Left lung (tissue), 10 donors: ENCODE data around the gene XBP1. TPM values are rescaled to one million over a fixed set of nuclear protein-coding genes. Genes with fewer than 3 reads are reported as not detected.

Experiments used
- ATAC-seq: fragments of 200-7000 bp; cut with Tn5 transposase; one replicate; pipeline ENCODE4 v1.9.1; 2020; ENCODE audit warnings: moderate library complexity
- DNase-seq, 4 donors: peaks; one replicate each; pipeline ENCODE4 v3.0.0-alpha.2; 2013 to 2020
- H3K27ac ChIP-seq, 2 donors: fragments of 200-600 bp; sonication (generic) in 1 of 2; one replicate each; pipeline versions ENCODE4 v1.5.0 to v1.8.0; 2020 to 2021
- H3K27me3 ChIP-seq, 2 donors: fragments of 200-600 bp; sonication (generic) in 1 of 2; one replicate each; pipeline versions ENCODE4 v1.5.0 to v1.8.0; 2020 to 2021
- H3K36me3 ChIP-seq, 2 donors: fragments of 200-600 bp; sonication (generic) in 1 of 2; one replicate each; pipeline versions ENCODE4 v1.5.0 to v1.8.0; 2020 to 2021
- H3K4me1 ChIP-seq, 2 donors: fragments of 200-600 bp; one replicate each; pipeline ENCODE4 v1.8.0; 2021
- H3K4me3 ChIP-seq, 2 donors: fragments of 200-600 bp; sonication (generic) in 1 of 2; one replicate each; pipeline versions ENCODE4 v1.5.0 to v1.8.0; 2020 to 2021; ENCODE audit warnings: mild to moderate bottlenecking in 1 of 2
- H3K9me3 ChIP-seq, 2 donors: fragments of 200-600 bp; sonication (generic) in 1 of 2; one replicate each; pipeline versions ENCODE4 v1.5.0 to v1.8.0; 2020 to 2021
- CTCF ChIP-seq, 2 donors: fragments of 200-600 bp; sonication (generic) in 1 of 2; IDR thresholded peaks; one replicate each; pipeline versions ENCODE4 v1.5.0 to v1.8.0; 2021; ENCODE audit warnings: antibody characterized with exemption in 2 of 2
- intact Hi-C, 2 donors: fragments of 100-400 bp; cut with DNase I; formaldehyde crosslinking; loops; one replicate each; pipeline versions ENCODE4 v1.11.2 to v1.14.2; 2022
- polyA plus RNA-seq, 6 donors: library from polyadenylated mRNA; unstranded; fragments of 120-200 nt; gene quantifications; one replicate each; pipeline ENCODE4 v1.2.1, GENCODE V29; 2013; ENCODE audit not compliant: insufficient read length in 6 of 6
- total RNA-seq, 2 donors: library from RNA; stranded (reverse); fragmentation: NEBNext Ultra II Directional; extraction: Animal tissue kit (Norgen Biotek cat#: 25700); gene quantifications; one replicate each; pipeline ENCODE4 v1.2.1, GENCODE V29; 2021
- donor health status: DM: no; HTN: yes; CAD: no.
- donor health status: DM: no; HTN: no; CAD: no.

Gene XBP1
- total and polyA plus RNA-seq, 8 donors: 89.0 to 259 (median 113) TPM

- peak overlapping the region; percentile 13 to 67 for H3K27ac ChIP-seq
- no peaks in the 10 kb centered on the region for H3K36me3 ChIP-seq
- TF ChIP-seq CTCF (IDR thresholded peaks at IDR 0.05): no peak
- intact Hi-C loops: no loop called here
- no peaks in the 10 kb centered on the region for H3K27me3 ChIP-seq
- H3K4me1 ChIP-seq: peaks cover 12 to 16% of the 10 kb centered on the region in 2 donors
- no peaks in the 10 kb centered on the region for H3K9me3 ChIP-seq
- ATAC-seq (peak; percentile 57), DNase-seq (peak in 1 of 4 donors; percentile 44)
- no peak overlapping the region for H3K4me3 ChIP-seq
These were observed 22.7 kb upstream of the XBP1 start for GRCh38 chr22:28822930-28823551.

GRCh38 chr22:28821452-28821851 is 21.1 kb upstream of the XBP1 start:
- intact Hi-C loops: no loop called here
- Histone ChIP-seq H3K27me3 (no peaks in the 10 kb centered on the region), H3K4me1 (peaks cover 12 to 21% of the 10 kb centered on the region in 2 donors), H3K4me3 (no peak overlapping the region), H3K36me3 (no peaks in the 10 kb centered on the region), H3K27ac (no peak overlapping the region), H3K9me3 (no peaks in the 10 kb centered on the region)
- DNase-seq (no peak), ATAC-seq (no peak)
- TF ChIP-seq CTCF (IDR thresholded peaks at IDR 0.05): no peak

GRCh38 chr22:28820885-28821284 is 20.5 kb upstream of the XBP1 start:
- no peaks in the 10 kb centered on the region for H3K9me3 ChIP-seq
- H3K4me1 ChIP-seq: peaks cover 12 to 21% of the 10 kb centered on the region in 2 donors
- TF ChIP-seq CTCF (IDR thresholded peaks at IDR 0.05): no peak
- intact Hi-C loops: no loop called here
- H3K36me3 ChIP-seq: no peaks in the 10 kb centered on the region
- DNase-seq (no peak), ATAC-seq (no peak)
- H3K27me3 ChIP-seq: no peaks in the 10 kb centered on the region
- H3K4me3 ChIP-seq: no peak overlapping the region
- H3K27ac ChIP-seq: no peak overlapping the region

- intact Hi-C loops: no loop called here
- no peaks in the 10 kb centered on the region for H3K36me3 ChIP-seq
- ATAC-seq: peak; percentile 77
- no peaks in the 10 kb centered on the region for H3K9me3 ChIP-seq
- H3K27me3 ChIP-seq: no peaks in the 10 kb centered on the region
- DNase-seq: peak in 1 of 4 donors; percentile 69
- no peak for TF ChIP-seq CTCF (IDR thresholded peaks at IDR 0.05)
- no peak overlapping the region for H3K4me3 ChIP-seq
- H3K4me1 ChIP-seq: peaks cover 15 to 35% of the 10 kb centered on the region in 2 donors
- H3K27ac ChIP-seq: peak overlapping the region; percentile 70 to 72
These were observed 19.1 kb upstream of the XBP1 start for GRCh38 chr22:28819253-28820096.
